ENCODE results near the gene ADA. TPM values are rescaled to one million over a fixed set of nuclear protein-coding genes. Genes with fewer than 3 reads are reported as not detected.
"Not testable (repeated sequence)": the region's sequence is repeated elsewhere in the genome, so short reads cannot be mapped to it uniquely, and the experiment has no call there.

The ADA gene
- polyA plus RNA-seq, 1 of the 3 experiments (the other 2 are of a cell fraction): 25.7 TPM

GRCh38 chr20:44588321-44588720 lies 63.2 kb downstream of the ADA start:
- H3K4me2 ChIP-seq; H3K36me3 ChIP-seq (replicated peaks in 1 of 2; ENCODE audit: control insufficient read depth in 1 of 2, insufficient read depth in 2 of 2, low read length in 1 of 2); DNase-seq; H3K27me3 ChIP-seq (ENCODE audit: insufficient read depth); H3K9me3 ChIP-seq; H2AFZ ChIP-seq (ENCODE audit: low read depth); H3F3A ChIP-seq (replicated peaks; ENCODE audit: insufficient read depth); H4K20me1 ChIP-seq (ENCODE audit: insufficient read depth); H3K27ac ChIP-seq (ENCODE audit: low read depth in 2 of 2, low read length in 1 of 2); H3K4me3 ChIP-seq (ENCODE audit: low read depth in 2 of 2, low read length in 1 of 2); POLR2A ChIA-PET; H3K9ac ChIP-seq; H3K9me2 ChIP-seq: not testable (repeated sequence)
- CTCF ChIA-PET: interaction anchor here (1.5 kb wide), 1 partner anchor 11 kb away, joined by 5 read pairs; no protein-coding TSS in a partner anchor
- peaks cover 27% of the 10 kb centered on the region; the same call in 1 of the 2 replicates for H3K79me2 ChIP-seq (ENCODE audit: insufficient read depth)
- WGBS (ENCODE audit: low lambda C conversion rate): 97% methylated on average over 9 of the region's 9 CpGs
- peaks cover 12 to 17% of the 10 kb centered on the region in 2 experiments; a peak in 3 of 4 replicates for H3K4me1 ChIP-seq (ENCODE audit: control insufficient read depth in 1 of 2, insufficient read depth in 2 of 2, low read depth in 1 of 2, low read length in 1 of 2)

GRCh38 chr20:44587035-44587980 lies 64.2 kb downstream of the ADA start:
- Histone ChIP-seq H3K9me2 (no peaks in the 10 kb centered on the region), H3K4me1 (ENCODE audit: control insufficient read depth in 1 of 2, insufficient read depth in 2 of 2, low read depth in 1 of 2, low read length in 1 of 2) (peaks cover 20 to 21% of the 10 kb centered on the region in 2 experiments; a peak in 3 of 4 replicates), H4K20me1 (ENCODE audit: insufficient read depth) (no peaks in the 10 kb centered on the region), H3K4me3 (ENCODE audit: low read depth in 2 of 2, low read length in 1 of 2) (no peak overlapping the region), H3K79me2 (ENCODE audit: insufficient read depth) (peaks cover 29% of the 10 kb centered on the region; the same call in 1 of the 2 replicates), H3K9ac (no peak overlapping the region), H3K27me3 (ENCODE audit: insufficient read depth) (no peaks in the 10 kb centered on the region), H3K9me3 (no peaks in the 10 kb centered on the region), H3K36me3 (replicated peaks in 1 of 2; ENCODE audit: control insufficient read depth in 1 of 2, insufficient read depth in 2 of 2, low read length in 1 of 2) (peaks cover 0 to 6% of the 10 kb centered on the region in 2 experiments), H2AFZ (ENCODE audit: low read depth) (no peak overlapping the region), H3F3A (replicated peaks; ENCODE audit: insufficient read depth) (peaks cover 5% of the 10 kb centered on the region), H3K27ac (ENCODE audit: low read depth in 2 of 2, low read length in 1 of 2) (peak overlapping the region in 1 of 2 experiments; percentile 58; a peak in 2 of 4 replicates), H3K4me2 (no peak overlapping the region)
- WGBS (ENCODE audit: low lambda C conversion rate): 84% methylated on average over 10 of the region's 10 CpGs
- ChIA-PET POLR2A (interaction anchor here (1.2 kb wide), 1 partner anchor 10 kb away, joined by 3 read pairs; no protein-coding TSS in a partner anchor), CTCF (interaction anchor here (0.8 to 1.0 kb wide), 2 partner anchors 17 to 22 kb away, joined by 4 to 6 read pairs; no protein-coding TSS in a partner anchor)
- TF ChIP-seq RXRA (IDR thresholded peaks at IDR 0.05; ENCODE audit: borderline replicate concordance, low read depth) (no peak), GABPA (IDR thresholded peaks at IDR 0.05; ENCODE audit: low read depth) (no peak), EZH2phosphoT487 (IDR thresholded peaks at IDR 0.05; ENCODE audit: borderline replicate concordance, low read depth) (no peak), POLR2AphosphoS5 (IDR thresholded peaks at IDR 0.05; ENCODE audit: low read depth, low read length) (no peak), EP300 (IDR thresholded peaks at IDR 0.05; ENCODE audit: borderline replicate concordance in 1 of 2, low read depth in 1 of 2, low read length in 1 of 2) (no peak), TCF12 (IDR thresholded peaks at IDR 0.05) (no peak), FOXJ3 (CRISPR knock-in tag; IDR thresholded peaks at IDR 0.05) (no peak), RFX5 (IDR thresholded peaks at IDR 0.05; ENCODE audit: low read length) (no peak), SMC3 (IDR thresholded peaks at IDR 0.05; ENCODE audit: low read depth, low read length) (no peak), GATA2 (CRISPR knock-in tag; IDR thresholded peaks at IDR 0.05) (no peak), RAD21 (IDR thresholded peaks at IDR 0.05; ENCODE audit: low read length) (no peak), PBX3 (IDR thresholded peaks at IDR 0.05) (no peak), RCOR1 (IDR thresholded peaks at IDR 0.05; ENCODE audit: low read length) (no peak), MEF2A (IDR thresholded peaks at IDR 0.05; ENCODE audit: borderline replicate concordance, low read depth) (no peak), SIN3A (IDR thresholded peaks at IDR 0.05; ENCODE audit: borderline replicate concordance, low read depth, low read length) (no peak), YY1 (IDR thresholded peaks at IDR 0.05; ENCODE audit: low read depth) (no peak), REST (IDR thresholded peaks at IDR 0.05; ENCODE audit: low read depth, low read length) (no peak), CHD2 (IDR thresholded peaks at IDR 0.05; ENCODE audit: low read length, partially characterized antibody) (no peak), TEAD4 (IDR thresholded peaks at IDR 0.05; ENCODE audit: borderline replicate concordance, insufficient read depth) (no peak), MAX (IDR thresholded peaks at IDR 0.05; ENCODE audit: low read depth) (no peak)
- DNase-seq: no peak

All from SK-N-SH (cell line).